Stimulated activated CD8-positive, alpha-beta memory T cell treated with anti-CD3 and anti-CD28 coated beads, Interleukin-15, amount 100 ng/mL, for 4 hours (primary cell): ENCODE measurements around the gene CLDN5.

Source experiments
- DNase-seq, 2 donors: peaks; one replicate each; pipeline ENCODE4 v3.0.0-alpha.2; 2020; ENCODE audit warnings: low read depth in 2 of 2

The CLDN5 gene

DNA sequence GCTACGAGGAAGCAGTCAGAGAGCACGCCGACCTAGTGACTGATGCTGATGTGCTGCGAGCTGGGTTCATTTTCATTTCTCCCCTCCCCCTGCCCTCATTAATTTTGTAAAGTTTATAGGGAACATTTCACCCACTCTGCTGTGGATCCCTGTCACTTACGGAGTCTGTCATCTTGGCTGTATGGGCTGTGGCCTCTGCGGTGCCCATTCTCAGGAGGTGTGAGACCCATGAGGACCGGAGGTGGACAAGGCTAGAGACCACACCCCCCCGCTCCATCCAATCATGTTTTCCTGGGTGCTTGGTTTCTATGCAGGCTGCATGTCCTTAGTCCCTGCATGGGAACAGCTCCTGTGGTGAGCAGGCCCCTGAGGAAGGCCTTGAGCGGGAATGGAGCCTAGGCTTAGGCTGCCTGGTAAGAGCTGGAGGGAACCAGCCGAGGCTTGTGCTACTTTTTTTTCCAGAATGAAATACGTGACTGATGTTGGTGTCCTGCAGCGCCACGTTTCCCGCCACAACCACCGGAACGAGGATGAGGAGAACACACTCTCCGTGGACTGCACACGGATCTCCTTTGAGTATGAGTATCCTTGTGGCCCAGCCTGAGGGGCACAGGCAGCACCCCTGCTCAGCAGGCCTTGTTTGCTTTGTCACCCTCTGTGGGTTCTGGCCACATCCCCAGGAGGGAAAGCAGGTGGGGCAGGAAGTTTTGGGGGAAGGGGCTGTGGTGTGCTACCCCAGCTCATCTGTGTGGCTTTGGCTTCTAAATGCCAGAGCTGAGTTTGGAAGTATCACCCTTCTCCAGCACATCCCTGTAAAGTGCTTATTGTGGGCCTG is 19.1 kb downstream of the CLDN5 start:
- no peak for DNase-seq

DNA sequence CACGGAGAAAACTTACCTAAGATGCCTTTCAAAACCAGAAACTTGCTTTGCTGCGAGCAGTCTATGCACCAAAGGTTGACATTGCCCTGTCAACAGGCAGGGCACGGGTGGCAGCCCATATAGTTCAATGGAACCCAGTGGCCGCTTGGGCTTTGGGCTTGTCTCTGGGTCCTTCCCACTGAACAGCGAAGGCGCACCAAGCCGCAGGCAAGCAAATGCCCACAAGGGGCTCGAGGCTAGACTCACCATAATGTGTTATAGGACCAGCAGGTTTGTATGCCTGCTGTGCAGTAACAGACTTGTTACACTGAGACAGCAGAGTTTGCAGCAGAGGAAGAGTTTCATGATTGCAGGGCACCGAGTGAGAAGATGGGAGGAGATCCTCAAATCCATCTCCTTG is 20.3 kb downstream of the CLDN5 start:
- DNase-seq, result no peak

DNA sequence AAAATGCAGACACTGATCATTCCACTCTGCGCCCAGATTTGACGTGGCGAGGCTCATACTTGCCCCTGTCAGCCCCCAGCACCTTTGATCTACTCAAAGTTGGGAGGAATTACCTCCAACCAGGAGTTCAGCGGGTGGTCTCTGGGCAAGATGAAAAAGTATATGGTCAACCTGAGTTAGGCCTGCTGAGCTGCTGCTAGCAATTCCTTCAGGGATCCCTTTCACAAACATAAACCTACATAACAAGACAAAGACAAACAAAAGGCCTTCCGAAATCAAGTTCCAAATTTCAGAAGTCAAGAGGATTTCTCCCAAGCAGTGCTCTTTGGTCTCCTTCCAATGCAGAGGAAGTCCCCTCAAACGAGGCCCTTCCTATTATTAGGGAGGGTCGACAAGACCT is 20.8 kb downstream of the CLDN5 start:
- no peak for DNase-seq

DNA sequence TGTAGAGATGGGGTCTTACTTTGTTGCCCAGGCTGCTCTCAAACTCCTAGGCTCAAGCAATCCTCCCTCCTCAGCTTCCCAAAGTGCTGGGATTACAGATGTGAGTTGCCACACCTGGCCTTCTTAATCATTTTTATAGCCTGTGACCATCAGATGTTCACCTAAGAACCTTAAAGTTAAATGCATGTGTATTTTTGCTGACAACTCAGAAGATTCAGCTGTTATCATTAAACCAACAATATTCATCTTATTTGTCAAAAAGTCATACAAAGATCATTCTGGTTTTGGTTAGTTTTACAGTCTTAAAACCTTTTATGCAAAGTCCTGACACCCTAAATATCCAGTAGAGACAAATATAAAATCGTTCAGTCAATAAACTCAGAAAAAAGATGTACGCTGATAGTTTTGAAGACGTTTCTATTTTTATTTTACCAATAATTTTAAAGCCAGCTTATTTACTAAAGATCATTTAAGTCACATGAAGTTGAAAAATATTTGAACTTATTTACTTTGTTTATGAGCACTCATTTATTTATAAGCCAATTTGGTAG is 22.2 kb downstream of the CLDN5 start:
- DNase-seq, result no peak

DNA sequence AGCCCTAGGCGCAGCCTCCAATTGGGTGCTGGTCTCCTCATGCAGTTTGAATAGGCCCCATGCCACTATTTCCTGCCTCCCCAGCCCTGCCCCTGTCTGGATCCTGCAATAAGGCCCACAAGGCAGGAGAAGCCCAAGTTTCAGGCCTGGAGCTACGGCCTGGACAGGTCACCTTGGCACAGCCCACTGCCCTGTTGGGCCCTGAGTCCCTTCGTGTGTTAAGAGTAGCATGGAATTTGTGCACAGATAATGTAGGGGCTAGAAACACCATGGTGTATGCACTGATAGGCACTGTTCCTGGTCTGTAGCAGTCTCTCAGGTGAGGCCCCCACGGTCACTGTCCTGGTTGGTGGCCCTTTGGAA is 24.3 kb downstream of the CLDN5 start:
- no peak for DNase-seq

DNA sequence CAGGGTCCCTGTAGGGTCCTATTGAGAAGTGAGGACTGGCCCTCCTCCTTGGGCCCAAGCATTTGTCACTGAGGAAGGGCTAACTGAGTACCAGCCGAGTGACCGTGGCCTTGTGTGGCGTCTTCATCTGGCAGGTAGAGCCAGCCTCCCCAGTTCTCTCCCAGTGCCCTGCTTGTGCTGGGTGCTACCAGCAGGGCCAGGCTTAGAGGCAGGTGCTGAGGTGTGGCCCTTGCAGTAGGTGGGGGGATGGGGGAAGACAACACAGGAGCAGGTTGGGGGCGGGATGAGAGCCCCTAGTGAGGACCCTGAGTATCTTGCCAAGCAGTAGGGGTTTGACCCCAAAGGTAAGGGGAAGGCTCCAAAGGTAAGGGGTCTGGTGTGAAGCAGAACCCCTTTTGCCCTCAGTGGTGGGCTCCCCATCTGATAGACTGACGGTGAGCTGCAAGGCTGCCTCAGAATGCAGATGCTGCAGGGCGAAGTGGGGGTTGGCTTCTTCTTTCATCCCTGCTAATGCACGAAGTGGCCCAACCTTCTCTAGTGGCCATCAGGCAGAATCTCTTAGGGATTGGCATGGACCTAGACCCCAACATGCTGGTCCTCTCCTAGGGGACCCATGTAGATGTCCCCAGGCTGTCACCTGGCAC is 24.9 kb downstream of the CLDN5 start:
- DNase-seq, result no peak

DNA sequence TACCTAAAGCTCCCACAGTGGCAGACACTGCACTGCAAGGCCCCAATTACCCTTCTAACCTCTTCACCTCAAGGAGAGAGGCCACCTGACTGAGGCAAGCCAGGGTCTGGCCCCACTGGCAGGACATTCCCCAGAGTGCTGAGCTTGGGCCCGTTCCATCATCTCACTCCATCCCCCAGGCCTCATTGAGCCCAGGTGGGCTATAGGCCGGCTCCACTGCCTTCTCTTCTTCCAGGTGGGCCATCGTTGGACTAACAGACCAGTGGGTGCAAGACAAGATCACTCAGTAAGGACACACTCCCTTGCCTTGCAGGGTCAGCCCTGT is 25.4 kb downstream of the CLDN5 start:
- no peak for DNase-seq

DNA sequence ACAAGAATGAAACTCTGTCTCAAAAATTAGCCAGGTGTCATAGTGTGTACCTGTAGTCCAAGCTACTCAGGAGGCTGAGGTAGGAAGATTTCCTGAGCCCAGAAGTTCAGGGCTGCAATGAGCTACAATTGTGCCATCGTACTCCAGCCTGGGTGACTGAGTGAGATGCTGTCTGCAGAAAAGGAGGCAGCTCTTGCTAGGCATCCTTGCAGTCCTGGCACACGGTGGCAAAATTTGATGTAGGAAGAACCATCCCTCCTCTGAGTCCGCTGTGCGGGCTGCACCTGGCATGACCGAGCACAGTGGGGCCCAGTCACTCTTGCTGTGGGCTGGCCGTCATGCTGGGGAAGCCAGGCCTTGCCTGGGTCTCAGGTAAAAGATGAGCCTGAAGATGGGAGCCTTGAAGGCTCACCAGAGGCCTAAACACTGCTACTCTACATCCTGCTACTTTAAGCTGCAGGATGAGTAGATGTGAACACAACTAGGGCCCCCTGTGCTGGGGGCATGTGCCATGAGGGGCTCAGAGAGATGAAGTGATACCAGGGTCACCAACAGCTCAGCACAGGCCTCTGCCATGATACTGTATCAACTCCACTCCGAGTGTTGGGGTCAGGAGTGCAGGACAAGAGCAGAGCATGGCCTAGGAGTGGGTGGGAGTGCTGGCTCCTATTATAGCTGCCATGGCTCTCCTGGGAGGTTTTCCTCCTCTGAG is 25.9 kb downstream of the CLDN5 start:
- no peak for DNase-seq

DNA sequence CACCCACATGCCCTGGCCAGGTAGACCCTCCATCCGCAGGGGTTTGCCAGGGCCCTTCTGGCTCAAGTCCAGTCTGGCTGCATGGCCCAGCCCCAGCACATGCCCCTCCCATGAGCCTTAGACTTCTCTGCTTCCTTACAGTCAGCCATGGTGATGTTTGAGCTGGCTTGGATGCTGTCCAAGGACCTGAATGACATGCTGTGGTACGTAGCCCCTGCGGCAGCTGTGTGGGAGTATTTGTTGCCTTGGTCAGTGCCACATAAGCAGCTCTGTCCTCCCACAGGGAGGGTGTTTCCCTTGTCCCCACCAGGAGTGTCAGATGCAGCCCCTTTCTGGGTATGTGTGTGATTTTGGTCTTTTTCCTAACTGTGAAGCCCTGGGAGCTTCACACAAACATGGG is 27.0 kb downstream of the CLDN5 start:
- DNase-seq, result no peak

DNA sequence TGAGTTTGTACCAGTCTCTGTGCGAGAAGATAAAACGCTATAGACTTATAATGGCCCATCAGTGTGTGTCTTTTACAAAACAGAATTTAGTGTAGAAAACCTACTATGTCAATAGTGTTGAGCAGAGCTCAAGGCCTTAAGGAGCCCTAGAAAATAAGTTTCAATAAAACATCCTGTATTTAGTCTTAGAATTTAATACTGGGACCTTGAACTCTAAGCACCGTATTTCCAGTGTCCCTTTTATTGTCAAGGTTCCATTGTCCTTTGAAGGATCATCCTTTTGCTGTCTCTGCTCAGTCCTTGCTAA is 27.9 kb downstream of the CLDN5 start:
- DNase-seq, result no peak

DNA sequence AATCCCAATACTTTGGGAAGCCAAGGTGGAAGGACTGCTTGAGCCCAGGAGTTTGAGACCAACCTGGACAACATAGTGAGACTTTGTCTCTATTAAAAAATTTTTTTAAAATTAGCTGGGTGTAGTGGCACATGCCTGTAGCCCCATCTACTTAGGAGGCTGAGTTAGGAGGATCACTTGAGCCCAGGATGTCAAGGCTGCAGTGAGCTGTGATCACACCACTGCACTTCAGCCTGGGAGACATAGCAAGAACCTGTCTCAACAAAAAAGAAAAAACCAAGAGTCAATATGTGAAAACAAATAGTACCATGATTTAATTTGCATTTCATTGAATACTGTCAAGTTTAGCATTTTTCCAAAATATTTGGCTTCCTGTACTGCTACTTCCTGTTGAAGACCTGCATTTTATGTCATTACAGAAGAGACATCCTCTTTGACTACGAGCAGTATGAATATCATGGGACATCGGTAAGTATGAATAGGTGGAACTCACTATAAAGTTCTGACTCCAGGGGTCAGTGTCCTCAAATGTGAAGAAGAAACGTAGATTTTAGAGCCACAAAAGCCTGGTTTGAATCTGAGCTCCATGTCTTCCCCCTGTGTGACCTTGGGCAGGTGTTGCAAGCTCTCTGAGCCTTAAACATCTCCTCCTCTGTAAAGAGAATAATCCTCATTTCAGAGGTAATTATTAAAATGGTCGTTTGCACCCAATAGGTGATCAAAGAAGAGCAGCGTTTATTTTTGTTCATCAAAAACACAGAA is 28.5 kb downstream of the CLDN5 start:
- DNase-seq, result no peak

DNA sequence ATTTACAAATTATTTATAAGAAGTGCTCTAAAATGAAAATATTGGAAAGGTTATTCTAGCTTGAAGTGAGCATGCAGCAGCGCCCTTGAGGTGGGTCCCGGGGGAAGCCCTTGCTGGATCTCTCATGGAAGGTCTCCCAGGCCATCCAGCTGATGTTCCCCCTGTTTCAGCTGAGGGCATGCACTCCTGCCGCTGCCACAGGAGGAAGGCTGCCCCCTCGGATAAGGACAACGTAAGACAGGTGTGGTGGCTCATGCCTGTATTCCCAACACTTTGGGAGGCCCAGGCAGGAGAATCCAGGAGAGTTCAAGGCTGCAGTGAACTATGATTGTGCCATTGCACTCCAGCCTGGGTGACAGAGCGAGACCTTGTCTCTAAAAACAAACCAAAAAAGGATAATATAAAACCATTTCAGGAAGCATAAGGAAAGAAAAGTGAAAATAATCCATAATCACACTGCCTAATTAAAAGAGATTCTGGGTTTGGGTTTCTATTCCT is 29.5 kb downstream of the CLDN5 start:
- DNase-seq, result no peak

DNA sequence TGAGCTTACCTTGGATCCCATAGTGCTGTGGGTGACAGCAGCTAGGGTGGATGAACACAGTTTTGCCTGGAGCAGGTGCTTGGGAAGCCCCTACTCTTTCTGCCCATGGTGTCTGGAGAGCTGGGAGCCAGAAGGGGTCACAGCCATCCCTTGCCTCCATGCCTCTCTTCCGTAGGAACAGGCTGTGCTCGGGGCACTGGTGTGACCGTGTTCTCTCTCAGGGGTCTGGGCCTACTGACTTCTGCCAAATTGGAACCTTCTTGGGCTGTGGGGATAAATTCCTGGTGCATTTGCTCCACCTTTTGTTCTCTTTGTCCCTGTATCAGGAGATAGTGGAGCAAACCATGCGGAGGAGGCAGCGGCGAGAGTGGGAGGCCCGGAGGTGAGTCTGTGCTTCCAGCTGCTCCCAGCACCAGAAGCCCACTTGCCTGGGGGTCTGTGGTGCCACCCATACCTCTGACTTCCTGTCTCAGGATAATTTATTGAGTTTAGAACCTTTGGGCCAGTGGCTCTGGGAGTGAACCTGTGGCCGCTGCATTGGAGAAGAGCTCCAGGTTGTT is 30.1 kb downstream of the CLDN5 start:
- DNase-seq, result no peak

DNA sequence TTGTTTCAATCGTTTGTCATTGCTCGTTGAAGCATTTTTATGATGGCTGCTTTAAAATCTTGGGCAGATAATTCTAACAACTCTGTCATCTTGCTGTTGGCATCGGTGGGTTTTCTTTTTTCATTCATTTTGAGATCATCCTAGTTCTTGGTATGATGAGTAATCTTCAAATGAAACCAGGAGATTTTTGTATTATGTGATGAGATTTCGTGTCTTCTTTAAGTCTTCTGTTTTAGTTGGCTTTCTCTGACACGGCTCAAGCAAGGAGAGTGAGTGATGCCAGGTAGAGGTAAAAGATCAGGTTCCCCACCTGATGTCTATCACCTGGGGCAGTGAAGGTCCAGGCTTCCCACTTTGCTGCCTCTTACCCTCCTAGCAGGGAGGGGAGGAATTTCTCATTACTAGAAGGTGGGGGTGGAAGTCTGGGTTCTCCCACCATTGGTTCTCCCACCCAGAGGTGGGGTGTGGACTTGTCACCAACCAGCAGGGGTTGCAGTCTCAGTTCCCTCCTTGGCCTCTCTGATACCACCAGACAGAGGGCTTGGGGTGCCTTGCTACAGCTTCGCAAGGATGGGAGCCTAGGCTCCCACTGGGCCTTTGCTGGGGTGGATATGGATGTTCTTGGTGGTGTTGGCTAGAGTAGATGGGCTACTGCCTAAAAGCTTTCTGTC is 31.6 kb downstream of the CLDN5 start:
- DNase-seq, result no peak

DNA sequence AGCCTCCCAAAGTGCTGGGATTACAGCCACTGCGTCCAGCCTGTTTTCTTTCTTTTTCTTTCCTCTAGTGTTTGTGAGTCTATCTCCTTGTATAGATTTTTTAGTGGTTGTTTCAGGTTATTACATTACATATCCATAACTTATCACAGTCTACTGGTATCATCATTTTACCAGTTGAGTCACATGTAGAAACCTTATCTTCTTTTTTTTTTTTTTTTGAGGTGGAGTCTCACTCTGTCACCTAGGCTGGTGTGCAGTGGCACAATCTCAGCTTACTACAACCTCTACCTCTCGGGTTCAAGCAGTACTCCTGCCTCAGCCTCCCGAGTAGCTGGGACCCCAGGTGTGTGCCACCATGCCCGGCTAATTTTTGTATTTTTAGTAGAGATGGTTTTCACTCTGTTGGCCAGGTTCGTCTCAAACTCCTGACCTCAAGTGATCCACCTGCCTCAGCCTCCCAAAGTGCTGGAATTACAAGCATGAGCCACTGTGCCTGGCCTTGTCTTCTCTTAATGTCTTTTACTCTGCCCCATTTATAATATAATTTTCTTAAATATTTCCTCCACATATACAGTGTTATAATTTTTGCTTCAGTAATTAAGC is 33.5 kb downstream of the CLDN5 start:
- DNase-seq, result no peak

DNA sequence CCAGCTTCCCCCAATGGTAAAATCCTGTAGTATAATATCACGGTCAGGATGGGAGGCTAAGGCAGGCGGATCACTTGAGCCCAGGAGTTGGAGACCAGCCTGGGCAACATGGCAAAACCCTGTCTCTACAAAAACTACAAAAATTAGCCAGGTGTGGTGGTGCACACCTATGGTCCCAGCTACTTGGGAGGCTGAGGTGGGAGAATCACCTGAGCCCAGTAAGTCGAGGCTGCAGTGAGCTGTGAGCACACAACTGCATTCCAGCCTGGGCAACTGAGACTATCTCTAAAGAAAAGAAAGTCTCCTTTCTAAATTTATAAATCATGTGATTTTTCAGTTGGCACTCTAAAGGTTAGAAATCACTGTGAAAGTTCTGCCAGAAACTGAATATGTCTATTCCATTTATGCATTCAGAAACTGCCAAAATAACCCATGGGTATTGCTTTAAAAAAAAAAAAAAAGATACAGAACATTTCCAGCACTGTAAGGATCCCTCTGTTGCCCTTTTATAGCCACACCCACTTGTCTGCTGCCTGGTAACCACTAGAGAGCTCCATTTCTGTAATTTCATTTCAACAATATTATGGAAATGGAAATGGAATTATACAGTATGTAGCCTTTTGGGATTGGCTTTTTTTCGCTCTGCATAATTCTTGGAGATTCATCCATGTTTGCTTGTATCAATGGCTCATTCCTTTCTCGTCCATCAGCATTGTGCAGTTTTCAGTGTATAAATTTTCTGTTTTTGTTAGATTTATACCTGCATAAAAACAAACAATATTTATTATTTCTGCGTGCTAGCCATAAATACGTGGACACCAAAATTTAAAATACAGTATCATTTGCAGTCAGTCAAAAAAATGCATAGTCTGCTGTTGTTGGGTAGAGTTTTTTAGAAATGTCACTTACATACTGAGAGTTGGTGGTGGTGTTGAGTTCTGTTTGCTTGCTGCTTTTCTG is 35.0 kb downstream of the CLDN5 start:
- no peak for DNase-seq

DNA sequence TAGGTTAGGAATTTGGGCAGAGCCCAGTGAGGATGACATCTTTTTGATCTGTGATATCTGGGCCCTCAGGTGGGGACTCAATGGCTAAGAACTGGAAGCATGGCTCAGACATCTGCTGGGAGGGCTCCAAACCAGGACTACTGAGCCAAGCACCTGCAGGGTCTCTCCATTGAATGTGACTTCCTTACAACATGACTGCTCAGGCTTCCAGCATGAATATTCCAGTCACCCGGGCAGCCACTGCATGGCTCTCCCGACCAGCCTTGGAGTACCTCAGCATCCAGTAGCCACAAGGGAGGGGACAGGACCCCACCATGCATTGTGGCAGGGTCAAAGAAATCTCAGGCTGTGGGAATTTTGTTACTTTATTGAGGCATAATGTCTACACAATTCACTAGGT is 35.9 kb downstream of the CLDN5 start:
- no peak for DNase-seq

DNA sequence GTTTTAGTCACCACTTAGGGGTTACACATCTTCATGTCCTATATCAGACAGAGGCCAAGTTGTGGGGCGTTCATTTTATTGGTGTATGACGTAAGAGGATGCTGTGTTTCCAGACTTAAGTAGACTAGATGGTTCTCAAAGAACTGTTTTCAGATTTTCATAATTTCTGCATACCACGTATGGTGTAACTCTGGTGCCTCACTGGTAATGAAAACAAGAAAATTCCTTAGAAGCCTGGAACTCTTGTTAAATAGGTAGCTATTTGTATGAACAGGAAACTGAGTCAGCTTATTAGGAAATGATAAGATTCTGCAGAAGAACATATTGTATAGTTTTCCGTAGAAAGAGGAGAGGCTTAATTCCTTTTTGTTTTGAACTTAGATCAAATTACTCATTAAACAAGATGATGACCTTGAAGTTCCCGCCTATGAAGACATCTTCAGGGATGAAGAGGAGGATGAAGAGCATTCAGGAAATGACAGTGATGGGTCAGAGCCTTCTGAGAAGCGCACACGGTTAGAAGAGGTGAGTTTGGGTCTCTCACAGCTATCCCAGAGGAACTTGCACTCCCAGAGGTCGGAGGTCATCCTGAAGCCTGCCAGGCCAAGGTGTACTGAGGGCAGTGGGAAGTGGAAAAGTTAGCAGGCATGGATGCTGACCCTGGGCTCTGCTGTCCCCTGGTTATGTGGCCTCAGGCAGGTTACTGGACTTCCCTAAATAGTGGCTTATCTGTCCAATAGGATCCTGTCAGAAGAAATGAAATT is 40.5 kb downstream of the CLDN5 start:
- no peak for DNase-seq

DNA sequence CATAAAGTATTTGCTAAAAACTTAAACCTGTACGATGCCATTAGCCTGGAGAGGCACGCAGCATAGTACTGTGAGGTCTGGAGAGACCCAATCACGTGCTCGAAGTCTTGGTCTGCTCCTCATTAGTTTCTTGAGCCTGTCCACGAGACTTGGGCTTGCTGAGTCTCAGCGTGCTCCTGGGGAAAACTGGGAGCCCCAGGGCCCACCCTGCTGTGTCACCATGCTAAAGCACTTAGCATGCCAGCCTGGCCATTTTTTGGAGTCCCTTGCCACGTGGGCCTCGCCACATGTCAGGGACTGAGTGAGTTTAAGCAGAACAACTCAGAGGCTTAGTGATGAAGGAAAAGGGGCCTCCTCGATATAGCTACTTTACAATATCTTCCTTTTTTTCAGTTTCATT is 41.9 kb downstream of the CLDN5 start:
- no peak for DNase-seq
